Thyroid gland (tissue), 4 donors: ENCODE results near the gene INPP5A.

ENCODE experiments used
- CTCF ChIP-seq, 6 experiments: fragments of 200-600 bp in 3 of 6; fragments of 450-650 bp in 3 of 6; sonication (generic) in 3 of 6; IDR thresholded peaks; one replicate each; pipeline ENCODE4 v1.5.1; 2016 to 2019; ENCODE audit warnings: antibody characterized with exemption in 6 of 6, mild to moderate bottlenecking in 2 of 6, inconsistent platforms in 1 of 6, moderate library complexity in 1 of 6
- POLR2A ChIP-seq, 2 donors: fragments of 450-650 bp; IDR thresholded peaks; one replicate each; pipeline ENCODE4 v1.6.1; 2017; ENCODE audit warnings: antibody characterized with exemption in 2 of 2, mild to moderate bottlenecking in 2 of 2, moderate library complexity in 1 of 2

- no peak for TF ChIP-seq CTCF (IDR thresholded peaks at IDR 0.05)
- TF ChIP-seq POLR2A (IDR thresholded peaks at IDR 0.05): no peak
Measured at GRCh38 chr10:132739225-132739613, 201.6 kb downstream of the INPP5A start.
